ENCODE data around the gene INPP5A. TPM values are rescaled to one million over a fixed set of nuclear protein-coding genes. Genes with fewer than 3 reads are reported as not detected.

INPP5A gene
- total RNA-seq, 1 experiment from 2014 or later: 12.3 TPM

DNA sequence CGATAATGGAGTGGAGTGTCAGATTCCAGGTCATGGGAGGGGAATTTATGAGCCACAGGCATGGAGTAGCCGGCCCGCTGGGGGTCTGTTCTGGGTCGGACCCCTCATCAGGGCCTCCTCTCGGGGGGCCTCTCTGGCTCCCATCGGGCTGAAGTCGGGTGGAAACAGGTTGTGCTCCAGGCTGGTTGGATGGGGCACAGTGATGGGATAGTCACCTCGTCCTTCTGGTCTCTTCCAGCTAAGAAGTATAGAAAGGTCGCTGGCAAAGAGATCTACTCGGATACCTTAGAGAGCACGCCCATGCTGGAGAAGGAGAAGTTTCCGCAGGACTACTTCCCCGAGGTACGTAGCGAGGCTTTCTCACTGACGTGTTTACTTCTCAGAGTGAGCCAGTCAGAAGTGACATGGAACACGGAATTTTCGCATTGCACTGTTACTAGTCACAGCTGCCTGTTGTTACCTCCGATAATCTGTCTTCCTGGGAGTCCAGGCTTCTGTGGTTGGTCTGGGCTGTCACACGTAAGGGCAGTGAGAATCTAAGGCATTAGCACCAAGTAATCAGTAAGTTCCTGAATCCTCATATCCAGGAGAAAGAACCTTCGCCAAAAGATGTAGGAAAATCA, 160.1 kb downstream of the INPP5A start:
- RAD21 ChIA-PET (ENCODE audit: low non-redundant PET in 1 of 2, low total read pairs in 2 of 2, uncharacterized antibody in 2 of 2, unreplicated experiment in 2 of 2): no interaction called here
- no TSS peak for BruUV-seq (replicated peaks)
- TF ChIP-seq POLR2A (IDR thresholded peaks at IDR 0.05; ENCODE audit: borderline replicate concordance, extremely low read depth, insufficient read depth, insufficient read length) (no peak), ZNF274 (IDR thresholded peaks at IDR 0.05; ENCODE audit: low read depth, low read length) (no peak), TCF7L2 (IDR thresholded peaks at IDR 0.05; ENCODE audit: borderline replicate concordance, extremely low read depth, insufficient read depth, insufficient read length) (no peak), YY1 (IDR thresholded peaks at IDR 0.05; ENCODE audit: extremely low read depth, insufficient replicate concordance, low read depth, low read length) (no peak), ZFX (IDR thresholded peaks at IDR 0.05) (no peak), CEBPB (IDR thresholded peaks at IDR 0.05; ENCODE audit: low read depth) (no peak), EGR1 (IDR thresholded peaks at IDR 0.05; ENCODE audit: low read depth) (no peak), JUND (IDR thresholded peaks at IDR 0.05) (no peak), SP1 (IDR thresholded peaks at IDR 0.05; ENCODE audit: low read depth) (no peak), EZH2 (IDR thresholded peaks at IDR 0.05) (no peak), CBX3 (IDR thresholded peaks at IDR 0.05; ENCODE audit: low read depth) (no peak), SRF (IDR thresholded peaks at IDR 0.05; ENCODE audit: low read depth) (no peak)
- TF ChIP-seq, protein P1, sequence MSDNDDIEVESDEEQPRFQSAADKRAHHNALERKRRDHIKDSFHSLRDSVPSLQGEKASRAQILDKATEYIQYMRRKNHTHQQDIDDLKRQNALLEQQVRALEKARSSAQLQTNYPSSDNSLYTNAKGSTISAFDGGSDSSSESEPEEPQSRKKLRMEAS (IDR thresholded peaks at IDR 0.05): no peak
- TF ChIP-seq, protein P2, sequence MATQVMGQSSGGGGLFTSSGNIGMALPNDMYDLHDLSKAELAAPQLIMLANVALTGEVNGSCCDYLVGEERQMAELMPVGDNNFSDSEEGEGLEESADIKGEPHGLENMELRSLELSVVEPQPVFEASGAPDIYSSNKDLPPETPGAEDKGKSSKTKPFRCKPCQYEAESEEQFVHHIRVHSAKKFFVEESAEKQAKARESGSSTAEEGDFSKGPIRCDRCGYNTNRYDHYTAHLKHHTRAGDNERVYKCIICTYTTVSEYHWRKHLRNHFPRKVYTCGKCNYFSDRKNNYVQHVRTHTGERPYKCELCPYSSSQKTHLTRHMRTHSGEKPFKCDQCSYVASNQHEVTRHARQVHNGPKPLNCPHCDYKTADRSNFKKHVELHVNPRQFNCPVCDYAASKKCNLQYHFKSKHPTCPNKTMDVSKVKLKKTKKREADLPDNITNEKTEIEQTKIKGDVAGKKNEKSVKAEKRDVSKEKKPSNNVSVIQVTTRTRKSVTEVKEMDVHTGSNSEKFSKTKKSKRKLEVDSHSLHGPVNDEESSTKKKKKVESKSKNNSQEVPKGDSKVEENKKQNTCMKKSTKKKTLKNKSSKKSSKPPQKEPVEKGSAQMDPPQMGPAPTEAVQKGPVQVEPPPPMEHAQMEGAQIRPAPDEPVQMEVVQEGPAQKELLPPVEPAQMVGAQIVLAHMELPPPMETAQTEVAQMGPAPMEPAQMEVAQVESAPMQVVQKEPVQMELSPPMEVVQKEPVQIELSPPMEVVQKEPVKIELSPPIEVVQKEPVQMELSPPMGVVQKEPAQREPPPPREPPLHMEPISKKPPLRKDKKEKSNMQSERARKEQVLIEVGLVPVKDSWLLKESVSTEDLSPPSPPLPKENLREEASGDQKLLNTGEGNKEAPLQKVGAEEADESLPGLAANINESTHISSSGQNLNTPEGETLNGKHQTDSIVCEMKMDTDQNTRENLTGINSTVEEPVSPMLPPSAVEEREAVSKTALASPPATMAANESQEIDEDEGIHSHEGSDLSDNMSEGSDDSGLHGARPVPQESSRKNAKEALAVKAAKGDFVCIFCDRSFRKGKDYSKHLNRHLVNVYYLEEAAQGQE (IDR thresholded peaks at IDR 0.05; ENCODE audit: low read depth): no peak
- TF ChIP-seq, protein P3, sequence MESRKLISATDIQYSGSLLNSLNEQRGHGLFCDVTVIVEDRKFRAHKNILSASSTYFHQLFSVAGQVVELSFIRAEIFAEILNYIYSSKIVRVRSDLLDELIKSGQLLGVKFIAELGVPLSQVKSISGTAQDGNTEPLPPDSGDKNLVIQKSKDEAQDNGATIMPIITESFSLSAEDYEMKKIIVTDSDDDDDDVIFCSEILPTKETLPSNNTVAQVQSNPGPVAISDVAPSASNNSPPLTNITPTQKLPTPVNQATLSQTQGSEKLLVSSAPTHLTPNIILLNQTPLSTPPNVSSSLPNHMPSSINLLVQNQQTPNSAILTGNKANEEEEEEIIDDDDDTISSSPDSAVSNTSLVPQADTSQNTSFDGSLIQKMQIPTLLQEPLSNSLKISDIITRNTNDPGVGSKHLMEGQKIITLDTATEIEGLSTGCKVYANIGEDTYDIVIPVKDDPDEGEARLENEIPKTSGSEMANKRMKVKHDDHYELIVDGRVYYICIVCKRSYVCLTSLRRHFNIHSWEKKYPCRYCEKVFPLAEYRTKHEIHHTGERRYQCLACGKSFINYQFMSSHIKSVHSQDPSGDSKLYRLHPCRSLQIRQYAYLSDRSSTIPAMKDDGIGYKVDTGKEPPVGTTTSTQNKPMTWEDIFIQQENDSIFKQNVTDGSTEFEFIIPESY (IDR thresholded peaks at IDR 0.05; ENCODE audit: extremely low read depth, insufficient replicate concordance, low read length): no peak
- TF ChIP-seq, protein P4, sequence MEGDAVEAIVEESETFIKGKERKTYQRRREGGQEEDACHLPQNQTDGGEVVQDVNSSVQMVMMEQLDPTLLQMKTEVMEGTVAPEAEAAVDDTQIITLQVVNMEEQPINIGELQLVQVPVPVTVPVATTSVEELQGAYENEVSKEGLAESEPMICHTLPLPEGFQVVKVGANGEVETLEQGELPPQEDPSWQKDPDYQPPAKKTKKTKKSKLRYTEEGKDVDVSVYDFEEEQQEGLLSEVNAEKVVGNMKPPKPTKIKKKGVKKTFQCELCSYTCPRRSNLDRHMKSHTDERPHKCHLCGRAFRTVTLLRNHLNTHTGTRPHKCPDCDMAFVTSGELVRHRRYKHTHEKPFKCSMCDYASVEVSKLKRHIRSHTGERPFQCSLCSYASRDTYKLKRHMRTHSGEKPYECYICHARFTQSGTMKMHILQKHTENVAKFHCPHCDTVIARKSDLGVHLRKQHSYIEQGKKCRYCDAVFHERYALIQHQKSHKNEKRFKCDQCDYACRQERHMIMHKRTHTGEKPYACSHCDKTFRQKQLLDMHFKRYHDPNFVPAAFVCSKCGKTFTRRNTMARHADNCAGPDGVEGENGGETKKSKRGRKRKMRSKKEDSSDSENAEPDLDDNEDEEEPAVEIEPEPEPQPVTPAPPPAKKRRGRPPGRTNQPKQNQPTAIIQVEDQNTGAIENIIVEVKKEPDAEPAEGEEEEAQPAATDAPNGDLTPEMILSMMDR (IDR thresholded peaks at IDR 0.05 in 2 of 3, conservative IDR thresholded peaks at IDR 0.05 in 1 of 3; ENCODE audit: borderline replicate concordance in 1 of 3, insufficient read depth in 1 of 3, low read depth in 2 of 3, low read length in 2 of 3): no peak

More for the DNA sequence above, 160.1 kb downstream of the INPP5A start:
- Histone ChIP-seq H3K9ac (ENCODE audit: low read length) (no peak overlapping the region), H3K4me2 (ENCODE audit: low read length) (no peak overlapping the region), H3K36me3 (ENCODE audit: control insufficient read depth in 1 of 2, insufficient read depth in 2 of 2, low read length in 2 of 2) (no peaks in the 10 kb centered on the region), H3K4me3 (replicated peaks in 1 of 2; ENCODE audit: low read depth in 1 of 2, low read length in 2 of 2) (no peak overlapping the region), H3K9me3 (ENCODE audit: control insufficient read depth in 1 of 2, insufficient read depth in 1 of 2, low read depth in 1 of 2, low read length in 2 of 2) (no peaks in the 10 kb centered on the region), H3K27ac (ENCODE audit: low read depth, low read length) (no peak overlapping the region), H4K20me1 (ENCODE audit: insufficient read depth) (no peaks in the 10 kb centered on the region), H2AFZ (ENCODE audit: low read depth, low read length, poor library complexity, severe bottlenecking) (no peak overlapping the region), H3K9me2 (ENCODE audit: insufficient read depth) (no peaks in the 10 kb centered on the region), H3K79me2 (ENCODE audit: insufficient read depth, low read length) (no peaks in the 10 kb centered on the region), H3K27me3 (ENCODE audit: insufficient read depth, low read length) (no peaks in the 10 kb centered on the region), H3K4me1 (ENCODE audit: control insufficient read depth in 1 of 2, insufficient read depth in 2 of 2, low read length in 2 of 2) (no peaks in the 10 kb centered on the region)
- intact Hi-C loops (cut with micrococcal nuclease): no loop called here
- CTCF ChIA-PET: no interaction called here
- no peak for DNase-seq (ENCODE audit: low read depth, low spot score)
- POLR2A ChIA-PET: no interaction called here
- ATAC-seq: no peak
